Measurements from ENCODE around the gene DAZL. TPM values are rescaled to one million over a fixed set of nuclear protein-coding genes. Genes with fewer than 3 reads are reported as not detected.

DAZL gene
- total RNA-seq, 4 donors from 2014 or later, result 0.07 TPM; not detected in 3

- no peak for DNase-seq (ENCODE audit: low spot score in 2 of 2)
- intact Hi-C loops (cut with DNase I; ENCODE audit: low total_unique reads), result no loop called here
- 87 to 90% methylated on average over 2 of the region's 2 CpGs for WGBS, 2 donors
- H3K4me3 ChIP-seq (ENCODE audit: low read depth, poor library complexity, severe bottlenecking), result no peak overlapping the region
- TF ChIP-seq POLR2A (IDR thresholded peaks at IDR 0.05) (no peak), CTCF (IDR thresholded peaks at IDR 0.05) (no peak)
Observed at GRCh38 chr3:16608816-16609215, 3.6 kb upstream of the DAZL start.

GRCh38 chr3:16607718-16608117 is 2.5 kb upstream of the DAZL start:
- no peak for DNase-seq (ENCODE audit: low spot score in 2 of 2)
- H3K4me3 ChIP-seq (ENCODE audit: low read depth, poor library complexity, severe bottlenecking), result no peak overlapping the region
- WGBS, 2 donors, result 36 to 40% methylated on average over 3 of the region's 3 CpGs
- TF ChIP-seq CTCF (IDR thresholded peaks at IDR 0.05) (no peak), POLR2A (IDR thresholded peaks at IDR 0.05) (no peak)
- intact Hi-C loops (cut with DNase I; ENCODE audit: low total_unique reads), result no loop called here

- WGBS, 2 donors, result 70 to 75% methylated on average over 4 of the region's 4 CpGs
- DNase-seq (ENCODE audit: low spot score in 2 of 2), result no peak
- TF ChIP-seq CTCF (IDR thresholded peaks at IDR 0.05) (no peak), POLR2A (IDR thresholded peaks at IDR 0.05) (no peak)
- H3K4me3 ChIP-seq (ENCODE audit: low read depth, poor library complexity, severe bottlenecking), result no peak overlapping the region
- intact Hi-C loops (cut with DNase I; ENCODE audit: low total_unique reads), result no loop called here
Observed at GRCh38 chr3:16606398-16606797, 1.2 kb upstream of the DAZL start.

GRCh38 chr3:16605966-16606365 is 743 bp upstream of the DAZL start:
- H3K4me3 ChIP-seq (ENCODE audit: low read depth, poor library complexity, severe bottlenecking), result no peak overlapping the region
- 89 to 94% methylated on average over 8 of the region's 8 CpGs for WGBS, 2 donors
- intact Hi-C loops (cut with DNase I; ENCODE audit: low total_unique reads), result no loop called here
- TF ChIP-seq CTCF (IDR thresholded peaks at IDR 0.05) (no peak), POLR2A (IDR thresholded peaks at IDR 0.05) (no peak)
- no peak for DNase-seq (ENCODE audit: low spot score in 2 of 2)

GRCh38 chr3:16604433-16604832 is 790 bp downstream of the DAZL start:
- no peak overlapping the region for H3K4me3 ChIP-seq (ENCODE audit: low read depth, poor library complexity, severe bottlenecking)
- WGBS, 2 donors, result 95 to 98% methylated on average over 31 to 32 of the region's 33 CpGs
- intact Hi-C loops (cut with DNase I; ENCODE audit: low total_unique reads), result loop anchor here (5.0 kb wide), 1 partner anchor 633 kb away; no protein-coding TSS in a partner anchor
- DNase-seq (ENCODE audit: low spot score in 2 of 2), result no peak
- TF ChIP-seq CTCF (IDR thresholded peaks at IDR 0.05) (no peak), POLR2A (IDR thresholded peaks at IDR 0.05) (no peak)

GRCh38 chr3:16601537-16602005 is 3.7 kb downstream of the DAZL start:
- intact Hi-C loops (cut with DNase I; ENCODE audit: low total_unique reads), result loop anchor here (5.0 kb wide), 1 partner anchor 636 kb away; no protein-coding TSS in a partner anchor
- TF ChIP-seq CTCF (IDR thresholded peaks at IDR 0.05), result no peak
- TF ChIP-seq POLR2A (IDR thresholded peaks at IDR 0.05), result no peak
- DNase-seq (ENCODE audit: low spot score in 2 of 2), result no peak
- H3K4me3 ChIP-seq (ENCODE audit: low read depth, poor library complexity, severe bottlenecking), result no peak overlapping the region
- WGBS, 2 donors, result 26 to 28% methylated on average over 3 of the region's 3 CpGs

Data from lower leg skin (tissue), 4 donors.